ENCODE measurements around the gene TRMT11. TPM values are rescaled to one million over a fixed set of nuclear protein-coding genes. Genes with fewer than 3 reads are reported as not detected.

Gene TRMT11
- total RNA-seq, 4 donors from 2014 or later = 27.6 to 45.3 (median 36.4) TPM

GRCh38 chr6:126063512-126064146 is 77.3 kb downstream of the TRMT11 start:
- no peak overlapping the region for H3K27ac ChIP-seq
- H3K36me3 ChIP-seq = no peaks in the 10 kb centered on the region
- 72 to 74% methylated on average over 6 of the region's 6 CpGs for WGBS, 2 donors
- H3K4me3 ChIP-seq (replicated peaks in 1 of 3) = no peak overlapping the region
- DNase-seq = no peak
- TF ChIP-seq POLR2A (IDR thresholded peaks at IDR 0.05) (no peak), CTCF (IDR thresholded peaks at IDR 0.05) (no peak)
- H3K9me3 ChIP-seq = no peaks in the 10 kb centered on the region
- intact Hi-C loops (cut with DNase I) = no loop called here
- H3K4me1 ChIP-seq = no peaks in the 10 kb centered on the region
- no peaks in the 10 kb centered on the region for H3K27me3 ChIP-seq

GRCh38 chr6:126064257-126064747 is 78.0 kb downstream of the TRMT11 start:
- DNase-seq = no peak
- Histone ChIP-seq H3K4me1 (no peaks in the 10 kb centered on the region), H3K36me3 (no peaks in the 10 kb centered on the region), H3K9me3 (no peaks in the 10 kb centered on the region), H3K27me3 (no peaks in the 10 kb centered on the region), H3K4me3 (replicated peaks in 1 of 3) (no peak overlapping the region), H3K27ac (no peak overlapping the region)
- intact Hi-C loops (cut with DNase I) = no loop called here
- TF ChIP-seq POLR2A (IDR thresholded peaks at IDR 0.05) = no peak
- TF ChIP-seq CTCF (IDR thresholded peaks at IDR 0.05) = no peak
- WGBS, 2 donors = 67 to 79% methylated on average over 4 of the region's 4 CpGs

DNA sequence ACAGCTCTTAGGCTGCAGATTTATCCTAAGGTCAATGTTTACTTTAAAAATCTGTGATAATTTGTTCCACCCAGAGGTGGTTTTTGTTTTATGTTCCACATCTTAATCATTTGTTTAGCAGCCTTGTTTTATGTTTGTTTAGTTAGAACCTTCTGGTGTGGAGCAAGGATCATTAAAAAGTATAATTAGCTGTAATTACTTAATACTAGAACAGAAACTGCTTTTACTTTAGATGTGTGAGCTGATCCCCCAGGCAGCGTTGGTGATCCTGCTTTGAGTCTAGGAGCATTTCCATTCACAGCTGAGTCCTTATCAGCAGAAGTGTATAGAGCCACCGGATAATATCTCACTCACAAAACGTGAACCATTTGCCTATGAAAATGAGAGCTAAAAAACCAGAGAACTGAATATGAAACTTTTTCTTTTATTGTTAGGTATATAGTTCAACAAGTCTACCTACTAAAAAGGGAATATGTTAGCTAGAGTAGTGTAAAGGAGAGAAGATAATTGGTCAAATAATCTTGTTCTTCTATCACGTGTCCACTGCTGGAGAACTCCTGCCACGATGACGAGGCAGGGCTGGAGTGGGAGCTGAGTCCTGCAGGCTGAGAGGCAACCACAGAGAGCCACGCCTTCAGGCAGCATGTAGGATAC is 78.5 kb downstream of the TRMT11 start:
- Histone ChIP-seq H3K36me3 (no peaks in the 10 kb centered on the region), H3K4me3 (replicated peaks in 1 of 3) (no peak overlapping the region), H3K4me1 (no peaks in the 10 kb centered on the region), H3K27ac (no peak overlapping the region), H3K9me3 (no peaks in the 10 kb centered on the region), H3K27me3 (no peaks in the 10 kb centered on the region)
- TF ChIP-seq CTCF (IDR thresholded peaks at IDR 0.05) (no peak), POLR2A (IDR thresholded peaks at IDR 0.05) (no peak)
- whole genome bisulfite sequencing, 2 donors = 85 to 86% methylated on average over 7 of the region's 7 CpGs
- intact Hi-C loops (cut with DNase I) = no loop called here
- no peak for DNase-seq

GRCh38 chr6:126066053-126067048 is 80.0 kb downstream of the TRMT11 start:
- H3K4me1 ChIP-seq = no peaks in the 10 kb centered on the region
- H3K27me3 ChIP-seq = no peaks in the 10 kb centered on the region
- H3K27ac ChIP-seq = no peak overlapping the region
- intact Hi-C loops (cut with DNase I) = no loop called here
- WGBS, 2 donors = 96 to 100% methylated on average over 12 of the region's 12 CpGs
- DNase-seq = no peak
- no peaks in the 10 kb centered on the region for H3K9me3 ChIP-seq
- no peak overlapping the region for H3K4me3 ChIP-seq (replicated peaks in 1 of 3)
- no peaks in the 10 kb centered on the region for H3K36me3 ChIP-seq
- TF ChIP-seq CTCF (IDR thresholded peaks at IDR 0.05) = no peak
- no peak for TF ChIP-seq POLR2A (IDR thresholded peaks at IDR 0.05)

Data from thyroid gland (tissue), 4 donors.